Renal cortical epithelial cell (primary cell): ENCODE measurements around the gene SCGB1D1. TPM values are rescaled to one million over a fixed set of nuclear protein-coding genes. Genes with fewer than 3 reads are reported as not detected.
A peak's percentile ranks its signal among the peaks of the same experiment; 100 is the strongest.
"Not testable (repeated sequence)": the region's sequence is repeated elsewhere in the genome, so short reads cannot be mapped to it uniquely, and the experiment has no call there.

Experiments used
- DNase-seq: peaks from one replicate; pipeline ENCODE4 v3.0.0-alpha.2; 2011; ENCODE audit warnings: low read depth
- total RNA-seq: library from RNA; depleted of rRNA; stranded (reverse); fragments of >200 nt; gene quantifications from 2 replicates; pipeline ENCODE4 v1.2.3, GENCODE V29; 2014

SCGB1D1 gene
- total RNA-seq, 1 donor from 2014 or later: not detected

- DNase-seq: no peak
These were observed 23.6 kb upstream of the SCGB1D1 start for GRCh38 chr11:62166371-62166770.

- no peak for DNase-seq
These were observed 20.6 kb upstream of the SCGB1D1 start for GRCh38 chr11:62169448-62169847.

GRCh38 chr11:62169935-62170334 lies 20.1 kb upstream of the SCGB1D1 start:
- DNase-seq: no peak

- DNase-seq: peak; percentile 86
These were observed 18.7 kb upstream of the SCGB1D1 start for GRCh38 chr11:62171261-62171723.

GRCh38 chr11:62172294-62172693 lies 17.7 kb upstream of the SCGB1D1 start:
- DNase-seq: no peak

- no peak for DNase-seq
These were observed 13.2 kb upstream of the SCGB1D1 start for GRCh38 chr11:62176766-62177165.

- no peak for DNase-seq
These were observed 10.0 kb upstream of the SCGB1D1 start for GRCh38 chr11:62179995-62180394.

DNA sequence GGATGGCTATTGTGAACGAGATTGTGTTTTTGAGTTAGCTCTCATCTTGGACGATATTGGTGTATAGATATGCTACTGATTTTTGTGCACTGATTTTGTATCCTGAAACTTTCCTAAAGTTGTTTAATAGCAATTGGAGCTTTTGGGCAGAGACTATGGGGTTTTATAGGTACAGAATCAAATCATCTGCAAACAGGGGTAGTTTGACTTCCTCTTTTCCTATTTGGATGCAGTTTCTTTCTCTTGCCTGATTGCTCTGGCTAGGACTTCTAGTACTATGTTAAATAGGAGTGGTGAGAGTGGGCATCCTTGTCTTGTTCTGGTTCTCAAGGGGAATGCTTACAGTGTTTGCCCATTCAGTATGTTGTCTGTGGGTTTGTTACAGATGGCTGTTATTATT lies 8.9 kb upstream of the SCGB1D1 start:
- DNase-seq: no peak

DNA sequence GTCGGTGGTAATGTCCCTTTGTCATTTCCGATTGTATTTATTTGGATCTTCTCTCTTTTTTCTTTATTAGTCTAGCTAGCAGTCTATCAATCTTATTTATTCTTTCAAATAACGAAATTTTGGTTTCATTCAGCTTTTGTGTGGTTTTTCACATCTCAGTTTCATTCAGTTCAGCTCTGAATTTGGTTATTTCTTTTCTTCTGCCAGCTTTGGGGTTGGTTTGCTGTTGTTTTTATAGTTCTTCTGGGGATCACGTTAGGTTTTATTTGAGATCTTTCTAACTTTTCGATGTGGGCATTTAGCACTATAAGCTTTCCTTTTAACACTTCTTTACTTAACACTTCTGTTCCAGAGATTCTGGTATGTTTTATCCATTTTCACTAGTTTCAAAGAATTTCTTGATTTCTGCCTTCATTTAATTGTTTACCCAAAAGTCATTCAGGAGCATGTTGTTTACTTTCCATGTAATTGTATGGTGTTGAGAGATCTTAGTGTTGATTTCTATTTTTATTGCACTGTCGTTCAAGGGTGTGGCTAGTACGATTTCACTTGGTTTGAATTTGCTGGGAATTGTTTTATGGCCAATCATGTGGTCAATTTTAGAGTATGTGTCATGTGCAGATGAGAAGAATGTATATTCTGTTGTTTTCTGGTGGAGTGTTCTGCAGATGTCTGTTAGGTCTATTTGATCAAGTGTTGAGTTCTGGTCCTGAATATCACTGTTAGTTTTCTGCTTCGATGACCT lies 7.7 kb upstream of the SCGB1D1 start:
- DNase-seq: no peak

DNA sequence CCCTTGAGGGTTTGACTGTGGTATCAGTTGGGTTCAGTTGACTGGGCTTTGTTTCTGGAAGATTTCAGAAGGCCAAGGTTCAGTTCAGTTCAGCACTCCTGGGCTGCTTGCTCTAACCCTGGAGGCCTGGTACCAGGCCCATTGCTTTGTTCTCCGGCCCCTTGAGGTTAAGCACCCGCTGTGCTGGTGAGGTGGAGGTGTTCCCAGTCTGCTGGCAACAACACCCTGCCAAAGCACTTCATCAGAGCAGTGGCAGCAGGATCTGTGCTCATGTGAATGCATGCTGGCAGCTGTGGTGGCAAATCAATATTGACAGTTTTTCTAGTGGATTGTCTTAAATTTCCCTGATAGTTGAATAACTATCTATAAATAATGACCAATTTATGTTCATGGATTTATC lies 3.8 kb upstream of the SCGB1D1 start:
- no peak for DNase-seq

DNA sequence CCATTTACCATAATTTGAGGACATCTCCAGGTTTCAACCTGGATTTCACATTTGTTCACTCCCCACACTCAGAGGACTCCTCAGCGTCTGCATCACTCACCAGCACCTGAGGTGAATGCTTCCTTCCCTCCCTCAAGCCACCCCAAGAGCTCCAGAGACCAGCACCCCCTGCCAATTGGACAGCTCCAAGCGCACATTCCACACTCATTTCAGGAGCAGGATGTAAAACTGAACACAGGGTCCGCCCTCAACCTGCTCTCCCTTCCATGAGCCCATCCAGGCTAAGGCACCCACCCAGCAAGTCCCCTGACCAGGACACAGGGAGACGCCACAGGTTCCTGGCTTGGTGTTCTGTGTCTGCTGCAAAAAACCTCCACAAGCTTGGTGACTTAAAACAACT lies 3.9 kb downstream of the SCGB1D1 start:
- peak; percentile 11 for DNase-seq

DNA sequence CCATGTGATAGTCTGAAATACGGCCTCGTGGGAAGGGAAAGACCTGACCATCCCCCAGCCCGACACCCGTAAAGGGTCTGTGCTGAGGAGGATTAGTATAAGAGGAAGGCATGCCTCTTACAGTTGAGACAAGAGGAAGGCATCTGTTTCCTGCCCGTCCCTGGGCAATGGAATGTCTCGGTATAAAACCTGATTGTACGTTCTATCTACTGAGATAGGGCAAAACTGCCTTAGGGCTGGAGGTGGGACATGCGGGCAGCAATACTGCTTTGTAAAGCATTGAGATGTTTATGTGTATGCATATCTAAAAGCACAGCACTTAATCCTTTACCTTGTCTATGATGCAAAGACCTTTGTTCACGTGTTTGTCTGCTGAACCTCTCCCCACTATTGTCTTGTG lies 5.0 kb downstream of the SCGB1D1 start:
- DNase-seq: not testable (repeated sequence)

DNA sequence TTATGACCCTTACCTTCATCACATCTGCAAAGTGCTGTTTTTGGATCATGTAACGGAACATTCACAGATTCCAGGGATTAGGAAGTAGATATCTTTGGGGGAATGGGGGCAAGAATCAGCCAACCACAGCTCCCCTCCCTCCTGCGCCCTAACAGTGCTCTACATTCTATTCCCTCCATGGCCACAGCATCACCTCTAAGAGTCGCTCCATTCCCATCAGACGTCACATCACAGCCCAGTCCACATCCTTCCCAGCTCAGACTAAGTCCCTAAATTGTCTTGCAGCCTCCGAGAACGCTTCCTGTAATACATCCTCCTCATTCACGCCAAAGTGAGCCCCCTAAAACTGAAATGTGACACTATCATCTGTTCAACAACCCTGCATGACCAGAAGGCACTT lies 5.9 kb downstream of the SCGB1D1 start:
- no peak for DNase-seq

DNA sequence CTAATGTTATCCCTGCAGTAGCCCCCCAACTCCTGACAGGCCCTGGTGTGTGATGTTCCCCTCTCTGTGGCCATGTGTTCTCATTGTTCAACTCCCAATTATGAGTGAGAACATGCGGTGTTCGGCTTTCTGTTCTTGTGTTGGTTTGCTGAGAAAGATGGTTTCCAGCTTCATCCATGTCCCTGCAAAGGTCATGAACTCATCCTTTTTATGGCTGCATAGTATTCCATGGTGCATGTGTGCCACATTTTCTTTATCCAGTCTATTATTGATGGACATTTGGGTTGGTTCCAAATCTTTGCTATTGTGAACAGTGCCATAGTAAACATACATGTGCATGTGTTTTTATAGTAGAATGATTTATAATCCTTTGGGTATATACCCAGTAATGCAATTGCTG lies 7.4 kb downstream of the SCGB1D1 start:
- not testable (repeated sequence) for DNase-seq

GRCh38 chr11:62201376-62201775 lies 11.4 kb downstream of the SCGB1D1 start:
- peak; percentile 33 for DNase-seq

GRCh38 chr11:62202910-62203309 lies 12.9 kb downstream of the SCGB1D1 start:
- DNase-seq: peak; percentile 20

GRCh38 chr11:62204430-62204829 lies 14.4 kb downstream of the SCGB1D1 start:
- DNase-seq: no peak

- DNase-seq: no peak
These were observed 15.4 kb downstream of the SCGB1D1 start for GRCh38 chr11:62205441-62205840.

GRCh38 chr11:62206276-62207066 lies 16.5 kb downstream of the SCGB1D1 start:
- peak; percentile 61 for DNase-seq

GRCh38 chr11:62208785-62209144 lies 18.7 kb downstream of the SCGB1D1 start:
- no peak for DNase-seq

GRCh38 chr11:62217191-62217748 lies 27.3 kb downstream of the SCGB1D1 start:
- peak; percentile 23 for DNase-seq

- no peak for DNase-seq
These were observed 31.5 kb downstream of the SCGB1D1 start for GRCh38 chr11:62221498-62221897.

DNA sequence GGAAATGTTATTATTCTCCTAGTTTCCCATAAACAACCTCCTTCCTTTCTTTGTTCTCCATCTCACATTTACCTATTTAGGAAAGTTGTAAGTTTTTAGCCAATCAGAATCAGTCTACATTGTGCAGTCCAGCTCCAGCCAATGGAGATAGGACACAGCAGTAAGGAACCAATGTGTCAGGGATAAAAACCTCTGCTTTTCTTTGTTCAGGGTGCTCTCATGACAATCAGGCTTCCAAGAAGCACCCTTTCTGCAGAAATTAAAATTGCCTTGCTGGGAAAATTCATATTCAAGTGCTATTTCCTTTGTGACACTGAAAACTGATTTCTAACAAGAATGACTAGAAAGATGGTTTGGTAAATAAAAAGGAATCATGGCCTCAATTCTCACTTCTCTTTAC lies 33.1 kb downstream of the SCGB1D1 start:
- no peak for DNase-seq
